ENCODE data around the gene PARD3B. TPM values are rescaled to one million over a fixed set of nuclear protein-coding genes. Genes with fewer than 3 reads are reported as not detected.

The PARD3B gene
- total RNA-seq, 1 experiment from 2014 or later, result 3.6 TPM

DNA sequence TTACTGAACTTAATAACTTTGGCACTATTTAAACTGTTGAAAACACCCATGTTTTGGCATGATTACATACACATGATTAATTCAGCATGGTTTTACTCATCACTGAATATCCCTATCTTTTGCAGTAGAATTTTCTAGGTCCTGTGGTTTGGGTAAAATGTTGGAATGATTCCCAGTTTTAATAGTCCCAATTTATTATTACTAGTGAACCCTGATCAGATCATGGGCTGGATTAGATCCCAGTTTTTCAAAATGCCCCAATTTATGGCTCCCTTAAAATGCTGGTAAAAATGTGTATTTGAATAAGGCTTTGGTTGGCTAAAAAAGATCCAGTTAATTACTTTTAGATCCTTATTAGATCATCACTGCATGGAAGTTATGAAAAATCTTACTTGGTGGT is 863.4 kb downstream of the PARD3B start:
- ATAC-seq, result no peak
- TF ChIP-seq SIN3A (IDR thresholded peaks at IDR 0.05; ENCODE audit: borderline replicate concordance, insufficient read depth, low read depth, low read length) (no peak), POLR2AphosphoS5 (IDR thresholded peaks at IDR 0.05; ENCODE audit: low read depth, low read length) (no peak), TCF7L2 (IDR thresholded peaks at IDR 0.05; ENCODE audit: low read depth, low read length) (no peak)
- TF ChIP-seq, protein P1, sequence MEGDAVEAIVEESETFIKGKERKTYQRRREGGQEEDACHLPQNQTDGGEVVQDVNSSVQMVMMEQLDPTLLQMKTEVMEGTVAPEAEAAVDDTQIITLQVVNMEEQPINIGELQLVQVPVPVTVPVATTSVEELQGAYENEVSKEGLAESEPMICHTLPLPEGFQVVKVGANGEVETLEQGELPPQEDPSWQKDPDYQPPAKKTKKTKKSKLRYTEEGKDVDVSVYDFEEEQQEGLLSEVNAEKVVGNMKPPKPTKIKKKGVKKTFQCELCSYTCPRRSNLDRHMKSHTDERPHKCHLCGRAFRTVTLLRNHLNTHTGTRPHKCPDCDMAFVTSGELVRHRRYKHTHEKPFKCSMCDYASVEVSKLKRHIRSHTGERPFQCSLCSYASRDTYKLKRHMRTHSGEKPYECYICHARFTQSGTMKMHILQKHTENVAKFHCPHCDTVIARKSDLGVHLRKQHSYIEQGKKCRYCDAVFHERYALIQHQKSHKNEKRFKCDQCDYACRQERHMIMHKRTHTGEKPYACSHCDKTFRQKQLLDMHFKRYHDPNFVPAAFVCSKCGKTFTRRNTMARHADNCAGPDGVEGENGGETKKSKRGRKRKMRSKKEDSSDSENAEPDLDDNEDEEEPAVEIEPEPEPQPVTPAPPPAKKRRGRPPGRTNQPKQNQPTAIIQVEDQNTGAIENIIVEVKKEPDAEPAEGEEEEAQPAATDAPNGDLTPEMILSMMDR (IDR thresholded peaks at IDR 0.05), result no peak
- TF ChIP-seq, protein P2, sequence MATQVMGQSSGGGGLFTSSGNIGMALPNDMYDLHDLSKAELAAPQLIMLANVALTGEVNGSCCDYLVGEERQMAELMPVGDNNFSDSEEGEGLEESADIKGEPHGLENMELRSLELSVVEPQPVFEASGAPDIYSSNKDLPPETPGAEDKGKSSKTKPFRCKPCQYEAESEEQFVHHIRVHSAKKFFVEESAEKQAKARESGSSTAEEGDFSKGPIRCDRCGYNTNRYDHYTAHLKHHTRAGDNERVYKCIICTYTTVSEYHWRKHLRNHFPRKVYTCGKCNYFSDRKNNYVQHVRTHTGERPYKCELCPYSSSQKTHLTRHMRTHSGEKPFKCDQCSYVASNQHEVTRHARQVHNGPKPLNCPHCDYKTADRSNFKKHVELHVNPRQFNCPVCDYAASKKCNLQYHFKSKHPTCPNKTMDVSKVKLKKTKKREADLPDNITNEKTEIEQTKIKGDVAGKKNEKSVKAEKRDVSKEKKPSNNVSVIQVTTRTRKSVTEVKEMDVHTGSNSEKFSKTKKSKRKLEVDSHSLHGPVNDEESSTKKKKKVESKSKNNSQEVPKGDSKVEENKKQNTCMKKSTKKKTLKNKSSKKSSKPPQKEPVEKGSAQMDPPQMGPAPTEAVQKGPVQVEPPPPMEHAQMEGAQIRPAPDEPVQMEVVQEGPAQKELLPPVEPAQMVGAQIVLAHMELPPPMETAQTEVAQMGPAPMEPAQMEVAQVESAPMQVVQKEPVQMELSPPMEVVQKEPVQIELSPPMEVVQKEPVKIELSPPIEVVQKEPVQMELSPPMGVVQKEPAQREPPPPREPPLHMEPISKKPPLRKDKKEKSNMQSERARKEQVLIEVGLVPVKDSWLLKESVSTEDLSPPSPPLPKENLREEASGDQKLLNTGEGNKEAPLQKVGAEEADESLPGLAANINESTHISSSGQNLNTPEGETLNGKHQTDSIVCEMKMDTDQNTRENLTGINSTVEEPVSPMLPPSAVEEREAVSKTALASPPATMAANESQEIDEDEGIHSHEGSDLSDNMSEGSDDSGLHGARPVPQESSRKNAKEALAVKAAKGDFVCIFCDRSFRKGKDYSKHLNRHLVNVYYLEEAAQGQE (IDR thresholded peaks at IDR 0.05; ENCODE audit: insufficient read depth in 1 of 2, low read depth in 2 of 2, low read length in 1 of 2), result no peak

DNA sequence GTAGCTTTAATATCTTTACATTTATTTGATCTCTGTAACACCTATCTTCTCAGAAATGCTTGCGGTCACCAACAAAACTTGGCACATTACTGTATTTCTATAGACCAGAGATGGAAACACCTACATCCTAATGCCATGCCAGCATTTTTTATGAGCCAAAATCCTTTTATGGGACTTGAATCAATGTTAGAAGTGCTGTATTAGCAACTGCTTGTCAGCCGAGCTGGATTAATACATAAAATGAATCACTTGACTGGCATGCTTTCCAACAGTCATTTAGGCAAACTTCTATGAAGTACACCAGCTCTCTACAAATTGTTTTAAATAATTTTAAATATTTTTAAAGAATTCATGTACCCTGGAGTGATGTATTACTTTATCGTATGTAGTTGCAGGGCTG is 864.1 kb downstream of the PARD3B start:
- H3K4me3 ChIP-seq (ENCODE audit: low read depth in 2 of 2, low read length in 2 of 2), result no peak overlapping the region
- H3K27ac ChIP-seq (ENCODE audit: low read length), result no peak overlapping the region
- H3K9me3 ChIP-seq (ENCODE audit: control insufficient read depth, insufficient read depth, low read depth, low read length), result no peaks in the 10 kb centered on the region
- intact Hi-C loops (cut with micrococcal nuclease; ENCODE audit: unreplicated experiment), result no loop called here
- TF ChIP-seq, protein P2 (IDR thresholded peaks at IDR 0.05; ENCODE audit: insufficient read depth in 1 of 2, low read depth in 2 of 2, low read length in 1 of 2), result no peak
- TF ChIP-seq TCF7L2 (IDR thresholded peaks at IDR 0.05; ENCODE audit: low read depth, low read length) (no peak), SIN3A (IDR thresholded peaks at IDR 0.05; ENCODE audit: borderline replicate concordance, insufficient read depth, low read depth, low read length) (no peak)
- DNase-seq (ENCODE audit: low read depth, low spot score) (no peak), ATAC-seq (no peak)
- in situ Hi-C loops (cut with HindIII; ENCODE audit: low pct_unique_long_range_greater_than_20kb, low sequenced_read_pairs), result no loop called here
- no peaks in the 10 kb centered on the region for H3K36me3 ChIP-seq (ENCODE audit: control insufficient read depth, insufficient read depth, low read length)
- H3K4me1 ChIP-seq (ENCODE audit: control insufficient read depth, insufficient read depth, low read length), result no peaks in the 10 kb centered on the region
- POLR2A ChIA-PET, result no interaction called here
- CTCF ChIA-PET, result no interaction called here
- H3K27me3 ChIP-seq (ENCODE audit: control insufficient read depth, insufficient read depth, low read length), result no peaks in the 10 kb centered on the region
- BruUV-seq (replicated peaks), result no TSS peak

More for the DNA sequence above, 863.4 kb downstream of the PARD3B start:
- POLR2A ChIA-PET, result no interaction called here
- DNase-seq (ENCODE audit: low read depth, low spot score), result no peak
- BruUV-seq (replicated peaks), result no TSS peak
- intact Hi-C loops (cut with micrococcal nuclease; ENCODE audit: unreplicated experiment) (no loop called here), in situ Hi-C loops (cut with HindIII; ENCODE audit: low pct_unique_long_range_greater_than_20kb, low sequenced_read_pairs) (no loop called here)
- H3K27me3 ChIP-seq (ENCODE audit: control insufficient read depth, insufficient read depth, low read length), result no peaks in the 10 kb centered on the region
- no peak overlapping the region for H3K4me3 ChIP-seq (ENCODE audit: low read depth in 2 of 2, low read length in 2 of 2)
- CTCF ChIA-PET, result no interaction called here
- H3K4me1 ChIP-seq (ENCODE audit: control insufficient read depth, insufficient read depth, low read length), result no peaks in the 10 kb centered on the region
- H3K27ac ChIP-seq (ENCODE audit: low read length), result no peak overlapping the region
- no peaks in the 10 kb centered on the region for H3K9me3 ChIP-seq (ENCODE audit: control insufficient read depth, insufficient read depth, low read depth, low read length)
- H3K36me3 ChIP-seq (ENCODE audit: control insufficient read depth, insufficient read depth, low read length), result no peaks in the 10 kb centered on the region

Measured in Panc1 (cell line).